GM18505 (cell line): Measurements from ENCODE around the gene TMEM131L.
"Not testable (repeated sequence)": the region's sequence is repeated elsewhere in the genome, so short reads cannot be mapped to it uniquely, and the experiment has no call there.

Source experiments
- ATAC-seq: cut with Tn5 transposase; IDR thresholded peaks from one replicate; pipeline ENCODE4 v1.9.1; 2021; ENCODE audit not compliant: unreplicated experiment
- POLR2A ChIP-seq: IDR thresholded peaks from 4 replicates; pipeline ENCODE4 v1.6.1; 2011; ENCODE audit warnings: borderline replicate concordance; ENCODE audit not compliant: insufficient read depth, insufficient read length; ENCODE audit errors: extremely low read depth

TMEM131L gene

GRCh38 chr4:153466081-153466948 is at the start of gene TMEM131L:
Gene TMEM131L (plus strand): TSS chr4:153466360. CDS start chr4:153466398, 38 bp downstream.
- peak; percentile 46 for ATAC-seq

GRCh38 chr4:153416456-153416855 is 49.7 kb upstream of the TMEM131L start:
- not testable (repeated sequence) for ATAC-seq

More at GRCh38 chr4:153466081-153466948, at the start of gene TMEM131L:
- TF ChIP-seq POLR2A: peak; percentile 69

- no peak for ATAC-seq
- TF ChIP-seq POLR2A: no peak
Observed at GRCh38 chr4:153418121-153418520, 48.0 kb upstream of the TMEM131L start.

GRCh38 chr4:153418558-153418957 is 47.6 kb upstream of the TMEM131L start:
- no peak for ATAC-seq
- no peak for TF ChIP-seq POLR2A

- no peak for ATAC-seq
- TF ChIP-seq POLR2A: no peak
Observed at GRCh38 chr4:153419029-153419428, 47.1 kb upstream of the TMEM131L start.

- no peak for ATAC-seq
- no peak for TF ChIP-seq POLR2A
Observed at GRCh38 chr4:153419673-153420278, 46.4 kb upstream of the TMEM131L start.

- no peak for TF ChIP-seq POLR2A
- no peak for ATAC-seq
Observed at GRCh38 chr4:153420361-153420760, 45.8 kb upstream of the TMEM131L start.

- ATAC-seq: peak; percentile 55
- TF ChIP-seq POLR2A: no peak
Observed at GRCh38 chr4:153421941-153422340, 44.2 kb upstream of the TMEM131L start.

- TF ChIP-seq POLR2A: no peak
Observed at GRCh38 chr4:153426207-153426885, 39.8 kb upstream of the TMEM131L start.

GRCh38 chr4:153427363-153428071 is 38.6 kb upstream of the TMEM131L start:
- TF ChIP-seq POLR2A: no peak

More at GRCh38 chr4:153426207-153426885, 39.8 kb upstream of the TMEM131L start:
- ATAC-seq: peak; percentile 73

GRCh38 chr4:153428941-153429475 is 37.2 kb upstream of the TMEM131L start:
- ATAC-seq: no peak
- TF ChIP-seq POLR2A: no peak

More at GRCh38 chr4:153427363-153428071, 38.6 kb upstream of the TMEM131L start:
- ATAC-seq: no peak

GRCh38 chr4:153432965-153433753 is 33.0 kb upstream of the TMEM131L start:
- peak; percentile 53 for TF ChIP-seq POLR2A
- peak; percentile 90 for ATAC-seq
